Liver (tissue), 9 donors: ENCODE data around the gene USP44. TPM values are rescaled to one million over a fixed set of nuclear protein-coding genes. Genes with fewer than 3 reads are reported as not detected.

Experiments
- DNase-seq: peaks from one replicate; pipeline ENCODE4 v3.0.0-alpha.2; 2017; ENCODE audit warnings: low spot score
- H3K27ac ChIP-seq, 2 donors: one replicate each; pipeline ENCODE4 v1.7.0; 2013; ENCODE audit warnings: inconsistent platforms in 2 of 2, low read length in 2 of 2, control low read depth in 1 of 2, low read depth in 1 of 2, mild to moderate bottlenecking in 1 of 2
- H3K27me3 ChIP-seq, 4 donors: one replicate each; pipeline versions ENCODE4 v1.6.1 to v1.7.0; 2013; ENCODE audit warnings: low read length in 3 of 4, inconsistent platforms in 1 of 4, mild to moderate bottlenecking in 1 of 4, moderate library complexity in 1 of 4; ENCODE audit not compliant: control insufficient read depth in 4 of 4, insufficient read depth in 4 of 4
- H3K36me3 ChIP-seq, 4 donors: one replicate each; pipeline versions ENCODE4 v1.6.1 to v1.7.0; 2013; ENCODE audit warnings: low read length in 3 of 4, mild to moderate bottlenecking in 3 of 4, low read depth in 1 of 4, moderate library complexity in 1 of 4; ENCODE audit not compliant: control insufficient read depth in 4 of 4, insufficient read depth in 3 of 4
- H3K4me1 ChIP-seq, 4 donors: one replicate each; pipeline versions ENCODE4 v1.6.1 to v1.7.0; 2013; ENCODE audit warnings: low read length in 3 of 4, mild to moderate bottlenecking in 3 of 4, moderate library complexity in 1 of 4; ENCODE audit not compliant: control insufficient read depth in 4 of 4, insufficient read depth in 4 of 4
- H3K4me3 ChIP-seq, 3 donors: one replicate each; pipeline versions ENCODE4 v1.6.1 to v1.7.0; 2013; ENCODE audit warnings: low read length in 3 of 3, control low read depth in 1 of 3, low read depth in 1 of 3, mild to moderate bottlenecking in 1 of 3
- H3K9ac ChIP-seq, 2 donors: one replicate each; pipeline ENCODE4 v1.7.0; 2013; ENCODE audit warnings: low read length in 2 of 2, mild to moderate bottlenecking in 2 of 2, moderate library complexity in 2 of 2, control low read depth in 1 of 2, low read depth in 1 of 2
- H3K9me3 ChIP-seq, 4 donors: one replicate each; pipeline versions ENCODE4 v1.6.1 to v1.7.0; 2013; ENCODE audit warnings: low read length in 3 of 4; ENCODE audit not compliant: control insufficient read depth in 4 of 4
- ATF3 ChIP-seq: IDR thresholded peaks from 2 replicates; pipeline ENCODE4 v1.6.1; 2016; ENCODE audit warnings: antibody characterized with exemption
- CTCF ChIP-seq: fragments of 150-350 bp; IDR thresholded peaks from 2 replicates; pipeline ENCODE4 v1.5.1; 2017; ENCODE audit warnings: improper control_type of control experiment, low read depth, low read length; ENCODE audit not compliant: missing input control
- EGR1 ChIP-seq, 2 donors: IDR thresholded peaks; 2 replicates each; pipeline ENCODE4 v1.6.1; 2016 to 2018; ENCODE audit warnings: antibody characterized with exemption in 2 of 2, low read depth in 2 of 2
- FOXA2 ChIP-seq: IDR thresholded peaks from 2 replicates; pipeline ENCODE4 v1.6.1; 2016; ENCODE audit warnings: antibody characterized with exemption
- GABPA ChIP-seq, 2 donors: IDR thresholded peaks in 1 of 2; conservative IDR thresholded peaks in 1 of 2; 2 replicates each; pipeline ENCODE4 v1.6.1; 2016; ENCODE audit warnings: antibody characterized with exemption in 2 of 2, mild to moderate bottlenecking in 1 of 2, moderate library complexity in 1 of 2
- HNF4G ChIP-seq: IDR thresholded peaks from 2 replicates; pipeline ENCODE4 v1.6.1; 2016; ENCODE audit warnings: antibody characterized with exemption
- JUND ChIP-seq, 2 donors: IDR thresholded peaks; 2 replicates each; pipeline ENCODE4 v1.6.1; 2016; ENCODE audit warnings: antibody characterized with exemption in 2 of 2
- MAX ChIP-seq: IDR thresholded peaks from 2 replicates; pipeline ENCODE4 v1.6.1; 2016; ENCODE audit warnings: antibody characterized with exemption
- NR2F2 ChIP-seq: IDR thresholded peaks from 2 replicates; pipeline ENCODE4 v1.6.1; 2016; ENCODE audit warnings: antibody characterized with exemption
- RAD21 ChIP-seq, 2 donors: IDR thresholded peaks; 2 replicates each; pipeline ENCODE4 v1.6.1; 2016; ENCODE audit warnings: antibody characterized with exemption in 2 of 2, mild to moderate bottlenecking in 2 of 2
- REST ChIP-seq: IDR thresholded peaks from 2 replicates; pipeline ENCODE4 v1.6.1; 2016; ENCODE audit warnings: antibody characterized with exemption, mild to moderate bottlenecking
- RXRA ChIP-seq, 2 donors: IDR thresholded peaks; 2 replicates each; pipeline ENCODE4 v1.6.1; 2017 to 2018; ENCODE audit warnings: antibody characterized with exemption in 2 of 2, mild to moderate bottlenecking in 1 of 2
- SP1 ChIP-seq: IDR thresholded peaks from 2 replicates; pipeline ENCODE4 v1.6.1; 2018; ENCODE audit warnings: antibody characterized with exemption, mild to moderate bottlenecking
- TAF1 ChIP-seq: conservative IDR thresholded peaks from 2 replicates; pipeline ENCODE4 v1.6.1; 2016; ENCODE audit warnings: antibody characterized with exemption, mild to moderate bottlenecking
- YY1 ChIP-seq: IDR thresholded peaks from 2 replicates; pipeline ENCODE4 v1.6.1; 2016; ENCODE audit warnings: antibody characterized with exemption, mild to moderate bottlenecking
- ZBTB33 ChIP-seq: IDR thresholded peaks from 2 replicates; pipeline ENCODE4 v1.6.1; 2016; ENCODE audit warnings: antibody characterized with exemption
- WGBS: extraction: QIAGEN DNeasy Blood & Tissue Kit; methylation state at CpG from one replicate; pipeline ENCODE4 v1.1.7; 2013; 5-methylcytosine and 5-hydroxymethylcytosine counted together
- polyA plus RNA-seq, 2 donors: library from polyadenylated mRNA; stranded (reverse) in 1 of 2; unstranded in 1 of 2; fragments of 200-250 nt in 1 of 2; fragments of >200 nt in 1 of 2; fragmentation: Nextera tagmentation in 1 of 2; extraction: Ambion mirVana in 1 of 2; gene quantifications; one replicate each; pipeline versions ENCODE4 v1.2.1 to v1.2.3, GENCODE V29; 2013 to 2015
- total RNA-seq, 2 donors: library from RNA; depleted of rRNA; stranded (reverse); fragments of >200 nt; gene quantifications; one replicate each; pipeline ENCODE4 v1.2.3, GENCODE V29; 2014
- donor health status: healthy.
- donor health status: healthy.
- donor health status: healthy.
- donor health status: healthy.
- donor health status: healthy.

Gene USP44
- total and polyA plus RNA-seq, 4 donors = 0.03 to 0.33 (median 0.14) TPM; not detected in 1

- TF ChIP-seq GABPA (IDR thresholded peaks at IDR 0.05 in 1 of 2, conservative IDR thresholded peaks at IDR 0.05 in 1 of 2) (no peak), EGR1 (IDR thresholded peaks at IDR 0.05; ENCODE audit: low read depth in 2 of 2) (no peak), NR2F2 (no peak), HNF4G (no peak), ATF3 (no peak), RXRA (IDR thresholded peaks at IDR 0.05) (no peak), CTCF (no peak), JUND (IDR thresholded peaks at IDR 0.05) (no peak), ZBTB33 (no peak), REST (no peak), YY1 (no peak), RAD21 (IDR thresholded peaks at IDR 0.05) (no peak), FOXA2 (no peak)
These were observed 3.7 kb downstream of the USP44 start for GRCh38 chr12:95547522-95548055.

GRCh38 chr12:95546491-95546813 is 4.8 kb downstream of the USP44 start:
- Histone ChIP-seq H3K4me1 (peaks cover 0 to 10% (median 5%) of the 10 kb centered on the region in 4 donors), H3K9ac (no peak overlapping the region), H3K9me3 (peaks cover 0 to 9% (median 4%) of the 10 kb centered on the region in 4 donors), H3K27me3 (peaks cover 0 to 10% (median 2%) of the 10 kb centered on the region in 4 donors), H3K36me3 (no peaks in the 10 kb centered on the region), H3K4me3 (no peak overlapping the region), H3K27ac (no peak overlapping the region)
- no peak for DNase-seq
- WGBS = 59% methylated on average over 9 of the region's 9 CpGs
- TF ChIP-seq ATF3 (no peak), SP1 (no peak), ZBTB33 (no peak), GABPA (IDR thresholded peaks at IDR 0.05 in 1 of 2, conservative IDR thresholded peaks at IDR 0.05 in 1 of 2) (no peak), RXRA (IDR thresholded peaks at IDR 0.05) (no peak), YY1 (no peak), EGR1 (IDR thresholded peaks at IDR 0.05; ENCODE audit: low read depth in 2 of 2) (no peak), TAF1 (no peak), MAX (no peak), FOXA2 (no peak), CTCF (no peak), NR2F2 (no peak), HNF4G (no peak), RAD21 (IDR thresholded peaks at IDR 0.05) (no peak)

More at GRCh38 chr12:95547522-95548055, 3.7 kb downstream of the USP44 start:
- Histone ChIP-seq H3K9me3 (peaks cover 0 to 9% (median 4%) of the 10 kb centered on the region in 4 donors), H3K4me3 (peak overlapping the region; percentile 6 to 59 (median 32)), H3K9ac (no peak overlapping the region), H3K36me3 (no peaks in the 10 kb centered on the region), H3K27me3 (peaks cover 0 to 10% (median 2%) of the 10 kb centered on the region in 4 donors), H3K27ac (no peak overlapping the region), H3K4me1 (peaks cover 0 to 10% (median 5%) of the 10 kb centered on the region in 4 donors)
- WGBS = 35% methylated on average over 9 of the region's 9 CpGs
- DNase-seq = no peak
